ENCODE data around the gene ACSM2A. TPM values are rescaled to one million over a fixed set of nuclear protein-coding genes. Genes with fewer than 3 reads are reported as not detected.
"Not testable (repeated sequence)": the region's sequence is repeated elsewhere in the genome, so short reads cannot be mapped to it uniquely, and the experiment has no call there.

Gene ACSM2A
- total RNA-seq, 1 donor from 2014 or later: not detected

DNA sequence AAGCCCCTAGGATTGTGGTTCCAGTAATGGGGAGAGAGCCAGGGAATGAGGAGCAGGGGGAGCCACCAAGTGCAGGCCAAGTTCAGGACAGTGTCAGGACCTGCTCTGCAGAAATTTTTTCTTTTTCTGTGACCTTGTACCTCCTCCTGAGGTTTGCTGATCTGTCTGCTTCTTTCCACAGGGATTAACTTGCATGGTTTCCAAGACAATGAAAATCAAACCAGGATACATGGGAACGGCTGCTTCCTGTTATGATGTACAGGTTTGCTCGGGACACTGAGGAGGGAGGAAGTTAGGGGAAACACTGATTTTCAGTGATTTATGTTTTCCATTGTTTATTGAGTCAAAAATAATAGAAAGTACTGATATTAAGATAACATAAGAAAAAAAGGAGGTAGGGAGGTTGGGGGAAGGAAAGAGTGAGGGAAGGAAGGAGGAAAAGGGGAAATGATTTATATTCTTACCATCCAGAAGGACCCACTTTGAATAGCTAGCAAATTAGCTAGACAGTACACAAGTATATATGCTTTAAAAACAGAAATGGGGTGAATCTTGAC is 25.9 kb downstream of the ACSM2A start:
- not testable (repeated sequence) for H3K4me3 Mint-ChIP-seq; H3K27me3 Mint-ChIP-seq (ENCODE audit: low read depth); H3K27ac Mint-ChIP-seq; DNase-seq (ENCODE audit: low spot score in 2 of 2, unreplicated experiment in 2 of 2); H3K4me1 Mint-ChIP-seq; H3K36me3 Mint-ChIP-seq
- H3K9me3 Mint-ChIP-seq: peaks cover 37% of the 10 kb centered on the region

DNA sequence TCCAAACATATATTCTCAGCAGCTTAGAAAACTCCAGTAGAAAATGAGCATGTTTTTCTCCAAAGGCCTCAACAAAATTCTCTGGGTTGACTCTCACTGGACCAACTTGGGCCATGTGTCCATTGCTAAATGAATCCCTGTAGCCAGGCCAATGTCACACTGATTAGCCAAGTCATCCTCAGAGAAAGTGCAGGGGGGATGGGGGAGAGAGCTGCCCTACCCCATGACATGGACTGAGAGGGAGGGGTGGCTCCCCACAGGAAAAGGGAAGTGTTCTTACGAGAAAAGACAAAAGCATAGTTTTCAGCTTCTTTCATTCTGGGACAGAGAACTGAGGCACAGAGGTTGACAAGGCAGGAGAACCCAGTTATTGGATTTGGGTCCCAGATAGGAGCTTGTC is 32.7 kb downstream of the ACSM2A start:
- H3K4me1 Mint-ChIP-seq; H3K27me3 Mint-ChIP-seq (ENCODE audit: low read depth); H3K27ac Mint-ChIP-seq; H3K36me3 Mint-ChIP-seq; H3K4me3 Mint-ChIP-seq; DNase-seq (ENCODE audit: low spot score in 2 of 2, unreplicated experiment in 2 of 2): not testable (repeated sequence)
- H3K9me3 Mint-ChIP-seq: peaks cover 39% of the 10 kb centered on the region

DNA sequence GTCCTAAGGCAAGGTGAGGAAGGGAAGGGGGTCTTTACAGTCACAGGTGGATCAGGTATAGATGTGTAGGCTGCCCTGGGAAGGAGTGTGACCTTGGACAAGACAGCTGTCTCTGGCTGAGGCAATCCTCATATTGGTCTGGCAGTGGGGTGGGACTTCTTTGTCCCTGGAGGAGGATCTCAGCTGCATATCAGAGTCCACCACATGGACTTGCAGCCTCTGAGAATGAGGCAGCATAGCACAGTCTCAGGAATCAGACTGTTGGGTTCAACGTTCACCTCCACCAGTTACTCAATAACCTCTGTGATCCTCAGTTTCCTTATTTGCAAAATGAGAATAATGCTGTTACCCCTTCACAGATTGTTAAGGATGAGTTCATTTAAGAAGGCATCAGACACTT is 33.4 kb downstream of the ACSM2A start:
- H3K9me3 Mint-ChIP-seq: peaks cover 37% of the 10 kb centered on the region
- no peaks in the 10 kb centered on the region for H3K27me3 Mint-ChIP-seq (ENCODE audit: low read depth)
- H3K27ac Mint-ChIP-seq: no peak overlapping the region
- DNase-seq (ENCODE audit: low spot score in 2 of 2, unreplicated experiment in 2 of 2): no peak
- no peak overlapping the region for H3K4me3 Mint-ChIP-seq
- TF ChIP-seq, protein P1, sequence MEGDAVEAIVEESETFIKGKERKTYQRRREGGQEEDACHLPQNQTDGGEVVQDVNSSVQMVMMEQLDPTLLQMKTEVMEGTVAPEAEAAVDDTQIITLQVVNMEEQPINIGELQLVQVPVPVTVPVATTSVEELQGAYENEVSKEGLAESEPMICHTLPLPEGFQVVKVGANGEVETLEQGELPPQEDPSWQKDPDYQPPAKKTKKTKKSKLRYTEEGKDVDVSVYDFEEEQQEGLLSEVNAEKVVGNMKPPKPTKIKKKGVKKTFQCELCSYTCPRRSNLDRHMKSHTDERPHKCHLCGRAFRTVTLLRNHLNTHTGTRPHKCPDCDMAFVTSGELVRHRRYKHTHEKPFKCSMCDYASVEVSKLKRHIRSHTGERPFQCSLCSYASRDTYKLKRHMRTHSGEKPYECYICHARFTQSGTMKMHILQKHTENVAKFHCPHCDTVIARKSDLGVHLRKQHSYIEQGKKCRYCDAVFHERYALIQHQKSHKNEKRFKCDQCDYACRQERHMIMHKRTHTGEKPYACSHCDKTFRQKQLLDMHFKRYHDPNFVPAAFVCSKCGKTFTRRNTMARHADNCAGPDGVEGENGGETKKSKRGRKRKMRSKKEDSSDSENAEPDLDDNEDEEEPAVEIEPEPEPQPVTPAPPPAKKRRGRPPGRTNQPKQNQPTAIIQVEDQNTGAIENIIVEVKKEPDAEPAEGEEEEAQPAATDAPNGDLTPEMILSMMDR (IDR thresholded peaks at IDR 0.05; ENCODE audit: unreplicated experiment): no peak
- H3K36me3 Mint-ChIP-seq: no peaks in the 10 kb centered on the region
- H3K4me1 Mint-ChIP-seq: no peaks in the 10 kb centered on the region

DNA sequence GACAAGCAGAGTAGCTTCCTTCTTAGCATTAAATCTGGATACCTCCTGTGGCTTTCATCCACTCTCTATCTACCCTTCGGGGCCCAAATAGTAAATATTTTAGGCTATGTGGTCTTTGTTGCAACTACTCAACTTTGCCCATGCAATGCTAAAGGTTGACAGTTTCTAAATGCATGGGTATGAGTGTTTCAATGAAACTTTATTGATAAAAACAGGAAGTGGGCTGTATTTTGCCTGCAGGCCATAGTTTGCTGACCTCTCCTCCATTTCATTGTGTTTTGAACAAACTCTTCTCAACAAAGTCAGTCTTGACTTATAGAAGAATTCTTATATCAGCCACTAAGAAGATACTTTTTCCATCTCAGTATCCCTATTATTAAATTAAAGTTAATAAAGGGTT is 34.1 kb downstream of the ACSM2A start:
- no peak for DNase-seq (ENCODE audit: low spot score in 2 of 2, unreplicated experiment in 2 of 2)
- no peaks in the 10 kb centered on the region for H3K4me1 Mint-ChIP-seq
- peaks cover 32% of the 10 kb centered on the region for H3K9me3 Mint-ChIP-seq
- no peaks in the 10 kb centered on the region for H3K36me3 Mint-ChIP-seq
- no peaks in the 10 kb centered on the region for H3K27me3 Mint-ChIP-seq (ENCODE audit: low read depth)
- H3K4me3 Mint-ChIP-seq: no peak overlapping the region
- no peak overlapping the region for H3K27ac Mint-ChIP-seq
- TF ChIP-seq, protein P1 (IDR thresholded peaks at IDR 0.05; ENCODE audit: unreplicated experiment): no peak

DNA sequence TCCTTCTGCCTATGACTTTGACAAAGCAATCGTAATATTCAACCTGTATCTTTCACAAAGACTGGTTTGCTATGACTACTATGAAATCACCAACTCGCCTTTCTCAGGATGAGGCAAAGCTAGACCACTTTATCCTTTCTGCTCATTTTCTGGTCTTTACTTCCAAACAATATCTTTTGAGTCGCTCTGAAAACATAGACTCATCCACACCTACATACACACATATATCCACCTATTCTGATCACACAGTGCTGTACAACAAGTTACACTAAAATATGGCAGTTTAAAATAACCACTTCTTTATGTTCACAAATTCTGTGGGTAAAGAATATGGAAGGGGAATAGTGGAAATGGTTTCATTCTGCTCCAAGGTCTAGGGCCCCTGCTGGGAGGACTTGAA is 39.7 kb downstream of the ACSM2A start:
- peaks cover 11% of the 10 kb centered on the region for H3K9me3 Mint-ChIP-seq
- not testable (repeated sequence) for H3K4me3 Mint-ChIP-seq; H3K27me3 Mint-ChIP-seq (ENCODE audit: low read depth); H3K4me1 Mint-ChIP-seq; H3K36me3 Mint-ChIP-seq; DNase-seq (ENCODE audit: low spot score in 2 of 2, unreplicated experiment in 2 of 2); H3K27ac Mint-ChIP-seq

- not testable (repeated sequence) for H3K36me3 Mint-ChIP-seq; H3K27me3 Mint-ChIP-seq (ENCODE audit: low read depth); H3K27ac Mint-ChIP-seq; H3K9me3 Mint-ChIP-seq; DNase-seq (ENCODE audit: low spot score in 2 of 2, unreplicated experiment in 2 of 2); H3K4me1 Mint-ChIP-seq; H3K4me3 Mint-ChIP-seq
Observed at GRCh38 chr16:20491448-20491847, 40.1 kb downstream of the ACSM2A start.

- H3K4me1 Mint-ChIP-seq: no peaks in the 10 kb centered on the region
Observed at GRCh38 chr16:20504418-20504817, 53.1 kb downstream of the ACSM2A start.

More at GRCh38 chr16:20504418-20504817, 53.1 kb downstream of the ACSM2A start:
- no peaks in the 10 kb centered on the region for H3K27me3 Mint-ChIP-seq (ENCODE audit: low read depth)
- no peak for DNase-seq (ENCODE audit: low spot score in 2 of 2, unreplicated experiment in 2 of 2)
- H3K4me3 Mint-ChIP-seq: no peak overlapping the region
- H3K9me3 Mint-ChIP-seq: peaks cover 61% of the 10 kb centered on the region
- H3K36me3 Mint-ChIP-seq: no peaks in the 10 kb centered on the region
- H3K27ac Mint-ChIP-seq: no peak overlapping the region
- TF ChIP-seq, protein P1 (IDR thresholded peaks at IDR 0.05; ENCODE audit: unreplicated experiment): no peak

Measured in mesothelial cell of epicardium (in vitro differentiated cells).